ENCODE data around the gene SEMA4F.

The SEMA4F gene

GRCh38 chr2:74707837-74708236, 53.8 kb downstream of the SEMA4F start:
- no peak for DNase-seq (ENCODE audit: low read depth in 2 of 2)

GRCh38 chr2:74708296-74708695, 54.2 kb downstream of the SEMA4F start:
- no peak for DNase-seq (ENCODE audit: low read depth in 2 of 2)

DNA sequence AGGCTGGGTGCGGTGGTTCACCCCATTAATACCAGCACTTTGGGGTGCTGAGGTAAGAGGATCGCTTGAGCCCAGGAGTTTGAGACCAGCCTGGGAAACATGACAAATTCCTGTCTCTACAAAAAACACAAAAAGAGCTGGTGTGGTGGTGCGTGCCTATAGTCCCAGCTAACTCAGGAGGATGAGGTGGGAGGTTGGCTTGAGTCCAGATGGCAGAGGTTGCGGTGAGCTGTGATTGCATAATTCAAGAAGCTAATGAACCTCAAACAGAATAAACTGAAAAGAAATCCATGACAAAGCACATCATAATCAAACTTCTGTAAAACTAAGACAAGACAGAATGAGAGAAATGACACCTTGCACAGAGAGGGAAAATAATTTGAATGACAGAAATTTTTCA, 54.8 kb downstream of the SEMA4F start:
- no peak for DNase-seq (ENCODE audit: low read depth in 2 of 2)

- no peak for DNase-seq (ENCODE audit: low read depth in 2 of 2)
These were observed 58.4 kb downstream of the SEMA4F start for GRCh38 chr2:74712223-74713053.

DNA sequence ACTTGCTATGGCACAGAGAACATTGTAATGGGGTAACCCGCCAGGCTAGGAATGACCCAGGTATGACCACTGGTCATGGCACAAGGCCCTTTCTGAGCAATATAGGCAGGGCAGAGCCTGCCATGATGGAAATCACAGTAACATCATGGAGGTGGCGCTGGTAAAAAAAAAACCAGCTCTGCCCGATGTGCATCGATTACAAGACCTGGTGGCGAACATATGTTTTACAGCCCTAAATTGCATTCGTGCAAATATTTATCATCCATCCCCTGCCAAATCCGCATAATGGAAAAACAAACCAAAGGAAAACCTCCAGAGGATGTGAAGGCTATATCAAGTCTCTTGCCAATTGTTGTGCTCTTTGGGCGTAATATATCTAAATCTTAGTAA, 60.6 kb downstream of the SEMA4F start:
- DNase-seq (ENCODE audit: low read depth in 2 of 2): no peak

DNA sequence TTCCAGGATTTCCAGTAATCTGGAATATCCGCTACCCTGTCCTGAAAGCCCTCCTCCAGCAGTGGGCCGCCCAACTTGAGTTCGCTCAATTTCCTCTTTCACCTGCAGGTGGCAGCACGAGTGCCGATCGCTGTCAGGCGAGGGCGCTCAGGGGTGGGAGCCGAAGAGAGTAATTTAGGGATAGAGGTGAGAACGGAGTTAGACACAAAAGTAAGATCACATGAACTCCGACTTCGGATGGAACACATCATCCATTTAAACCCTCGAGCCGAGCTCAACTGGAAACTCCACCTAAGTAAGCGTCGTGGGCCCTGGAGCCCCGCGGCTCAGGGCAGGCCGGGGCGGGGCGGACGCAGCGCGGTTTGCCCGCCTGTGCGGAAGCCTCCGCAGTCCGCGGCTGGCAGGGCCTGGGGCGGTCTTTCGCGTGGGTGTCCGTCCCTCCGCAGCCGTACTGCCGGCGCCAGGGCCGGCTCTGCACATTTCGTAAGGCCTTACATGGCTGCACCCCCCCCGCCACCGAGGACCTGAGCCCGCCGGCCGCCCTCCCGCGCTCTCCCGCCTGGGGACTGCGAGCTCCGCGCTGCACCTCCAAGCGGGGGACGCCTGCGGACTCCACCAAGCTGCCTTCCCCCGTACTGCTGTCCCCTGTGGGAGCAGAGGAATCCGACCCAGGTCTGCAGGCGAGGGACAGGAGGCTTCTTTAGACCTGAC, 61.2 kb downstream of the SEMA4F start:
- peak; percentile 77 to 80 for DNase-seq (ENCODE audit: low read depth in 2 of 2)

- no peak for DNase-seq (ENCODE audit: low read depth in 2 of 2)
These were observed 61.8 kb downstream of the SEMA4F start for GRCh38 chr2:74715880-74716279.

GRCh38 chr2:74719066-74719465, 65.0 kb downstream of the SEMA4F start:
- DNase-seq (ENCODE audit: low read depth in 2 of 2): no peak

DNA sequence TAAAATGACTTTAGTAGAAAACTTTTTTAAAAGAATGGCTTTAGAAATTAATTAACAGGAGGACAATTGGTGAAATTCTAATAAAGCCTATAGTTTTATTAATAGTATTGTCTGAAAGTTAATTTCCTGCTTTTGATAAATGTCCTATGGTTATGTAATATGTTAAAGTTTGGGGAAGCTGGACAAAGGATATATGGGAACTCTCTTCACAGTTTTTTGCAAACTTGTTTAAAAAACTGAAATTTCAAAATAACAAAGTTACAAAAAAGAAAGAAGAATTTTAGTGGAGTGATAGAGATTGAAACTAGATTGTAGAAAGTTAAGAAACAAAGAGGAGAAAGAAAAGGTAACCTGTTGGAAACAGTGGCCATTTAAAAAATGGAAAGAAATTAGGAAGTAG, 67.3 kb downstream of the SEMA4F start:
- no peak for DNase-seq (ENCODE audit: low read depth in 2 of 2)

GRCh38 chr2:74724496-74724895, 70.4 kb downstream of the SEMA4F start:
- DNase-seq (ENCODE audit: low read depth in 2 of 2): no peak

DNA sequence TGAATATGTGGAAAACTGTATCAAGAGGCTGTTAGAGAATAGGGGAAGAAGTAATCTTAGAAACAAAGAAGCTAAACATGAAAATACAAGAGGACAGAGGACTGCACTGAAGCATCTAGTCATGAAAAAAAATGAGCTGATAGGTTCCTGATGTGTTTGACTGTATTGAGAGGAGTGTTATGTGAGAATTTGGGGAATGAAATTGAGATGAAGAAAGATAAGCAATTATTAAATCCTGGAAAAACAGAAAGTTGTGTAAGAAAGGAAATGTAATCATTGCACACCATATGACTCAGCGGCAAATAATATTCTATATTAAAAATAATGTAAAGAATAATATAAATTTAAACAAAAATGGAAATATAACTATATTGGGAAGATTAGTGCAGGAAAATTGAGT, 71.2 kb downstream of the SEMA4F start:
- no peak for DNase-seq (ENCODE audit: low read depth in 2 of 2)

DNA sequence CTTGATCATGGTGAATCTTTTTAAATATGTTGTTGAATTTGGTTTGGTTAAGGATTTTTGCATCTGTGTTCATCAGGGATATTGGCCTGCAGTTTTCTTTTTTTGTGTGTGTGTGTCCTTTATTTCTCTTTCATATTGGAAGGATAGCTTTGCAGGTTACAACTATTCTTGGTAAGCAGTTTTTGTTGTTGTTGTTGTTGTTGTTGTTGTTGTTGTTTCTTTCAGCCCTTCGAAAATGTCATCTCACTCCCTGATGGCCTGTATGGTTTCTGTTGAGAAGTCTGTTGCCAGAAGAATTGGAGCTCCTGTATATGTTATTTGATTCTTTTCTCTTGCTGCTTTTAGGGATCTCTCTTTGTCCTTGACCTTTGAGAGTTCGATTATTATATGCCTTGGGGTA, 74.8 kb downstream of the SEMA4F start:
- no peak for DNase-seq (ENCODE audit: low read depth in 2 of 2)

DNA sequence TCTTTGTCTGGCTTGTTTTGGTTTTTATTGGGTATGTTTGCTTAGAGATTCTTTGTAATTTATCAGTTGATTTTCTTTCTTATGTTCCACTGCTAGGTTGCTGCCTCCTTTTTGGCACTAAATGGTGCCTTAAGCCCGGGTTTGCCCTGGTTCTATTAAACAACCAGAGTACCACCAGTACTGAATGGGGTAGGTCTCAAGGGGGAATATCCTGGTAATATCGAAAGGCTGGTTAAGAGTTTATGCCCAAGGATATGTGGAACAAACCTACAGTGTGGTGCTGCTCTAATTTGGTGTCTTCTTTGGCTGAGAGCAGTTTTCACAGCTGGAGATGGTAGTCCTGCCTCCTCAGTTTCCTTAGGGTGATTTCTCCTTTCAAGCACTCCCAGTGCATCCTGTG, 76.5 kb downstream of the SEMA4F start:
- DNase-seq (ENCODE audit: low read depth in 2 of 2): no peak
